Gastroesophageal sphincter (tissue), 3 donors: ENCODE measurements around the gene CYP3A4.

ENCODE experiments used
- CTCF ChIP-seq, 4 experiments: fragments of 200-600 bp in 2 of 4; fragments of 450-650 bp in 2 of 4; sonication (generic) in 1 of 4; IDR thresholded peaks; one replicate each; pipeline ENCODE4 v1.5.1; 2017 to 2019; ENCODE audit warnings: antibody characterized with exemption in 4 of 4, mild to moderate bottlenecking in 2 of 4, moderate library complexity in 2 of 4
- EP300 ChIP-seq: sonication (generic); formaldehyde crosslinking; IDR thresholded peaks from one replicate; pipeline ENCODE4 v1.6.1; 2017; ENCODE audit warnings: antibody characterized with exemption, mild to moderate bottlenecking
- POLR2A ChIP-seq, 2 donors: fragments of 450-650 bp; IDR thresholded peaks; one replicate each; pipeline ENCODE4 v1.6.1; 2017; ENCODE audit warnings: antibody characterized with exemption in 2 of 2, mild to moderate bottlenecking in 2 of 2, moderate library complexity in 1 of 2

DNA sequence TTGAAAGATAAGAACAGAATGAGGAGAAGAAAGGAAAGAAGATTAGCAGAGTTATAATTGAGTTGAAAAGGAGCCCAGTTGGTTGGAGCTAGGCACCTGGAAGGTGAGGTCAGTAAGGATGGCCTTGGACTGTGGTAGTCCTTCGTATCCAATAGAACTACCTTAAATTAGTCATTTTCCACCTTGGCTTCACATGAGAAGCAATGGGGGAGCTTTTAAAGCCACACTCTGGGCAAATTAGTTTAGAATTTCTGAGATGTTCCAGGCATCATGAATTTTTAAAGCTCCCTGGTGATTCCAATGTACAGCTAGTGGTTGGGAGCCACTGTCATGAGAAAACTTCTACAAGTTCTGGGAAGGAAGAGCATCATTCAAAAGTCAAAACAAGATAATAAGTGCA is 76.9 kb downstream of the CYP3A4 start:
- TF ChIP-seq CTCF (IDR thresholded peaks at IDR 0.05) = no peak
- TF ChIP-seq POLR2A (IDR thresholded peaks at IDR 0.05) = no peak
- TF ChIP-seq EP300 = no peak
